ENCODE results near the gene HOXB8.

The HOXB8 gene

GRCh38 chr17:48615047-48615962 lies at the start of gene HOXB8:
HOXB8 (minus strand) TSS chr17:48615292; CDS start chr17:48614704, 588 bp downstream.
- Histone ChIP-seq H3K36me3 (ENCODE audit: control insufficient read depth, insufficient read depth, low read length) (no peaks in the 10 kb centered on the region), H3K27me3 (ENCODE audit: control insufficient read depth, insufficient read depth, low read length) (peaks cover 98% of the 10 kb centered on the region), H3K9ac (ENCODE audit: low read length) (no peak within 1 kb of the TSS), H3K4me1 (ENCODE audit: control insufficient read depth, insufficient read depth, low read length) (peaks cover 12% of the 10 kb centered on the region), H3K4me3 (ENCODE audit: low read length) (no peak within 1 kb of the TSS), H3K9me3 (ENCODE audit: control insufficient read depth, low read length) (no peaks in the 10 kb centered on the region)

GRCh38 chr17:48663134-48663924 lies 48.2 kb upstream of the HOXB8 start:
- Histone ChIP-seq H3K9me3 (ENCODE audit: control insufficient read depth, low read length) (no peaks in the 10 kb centered on the region), H3K27me3 (ENCODE audit: control insufficient read depth, insufficient read depth, low read length) (peaks cover 19% of the 10 kb centered on the region), H3K36me3 (ENCODE audit: control insufficient read depth, insufficient read depth, low read length) (no peaks in the 10 kb centered on the region), H3K4me3 (ENCODE audit: low read length) (no peak overlapping the region), H3K9ac (ENCODE audit: low read length) (no peak overlapping the region), H3K4me1 (ENCODE audit: control insufficient read depth, insufficient read depth, low read length) (no peaks in the 10 kb centered on the region)

- no peak overlapping the region for H3K9ac ChIP-seq (ENCODE audit: low read length)
- no peaks in the 10 kb centered on the region for H3K4me1 ChIP-seq (ENCODE audit: control insufficient read depth, insufficient read depth, low read length)
- peaks cover 10% of the 10 kb centered on the region for H3K27me3 ChIP-seq (ENCODE audit: control insufficient read depth, insufficient read depth, low read length)
- no peaks in the 10 kb centered on the region for H3K36me3 ChIP-seq (ENCODE audit: control insufficient read depth, insufficient read depth, low read length)
- H3K4me3 ChIP-seq (ENCODE audit: low read length): no peak overlapping the region
- no peaks in the 10 kb centered on the region for H3K9me3 ChIP-seq (ENCODE audit: control insufficient read depth, low read length)
Measured at GRCh38 chr17:48655913-48656312, 40.8 kb upstream of the HOXB8 start.

GRCh38 chr17:48649741-48650140 lies 34.6 kb upstream of the HOXB8 start:
- H3K9ac ChIP-seq (ENCODE audit: low read length): no peak overlapping the region
- peaks cover 7% of the 10 kb centered on the region for H3K4me1 ChIP-seq (ENCODE audit: control insufficient read depth, insufficient read depth, low read length)
- H3K36me3 ChIP-seq (ENCODE audit: control insufficient read depth, insufficient read depth, low read length): no peaks in the 10 kb centered on the region
- no peak overlapping the region for H3K4me3 ChIP-seq (ENCODE audit: low read length)
- peaks cover 44% of the 10 kb centered on the region for H3K27me3 ChIP-seq (ENCODE audit: control insufficient read depth, insufficient read depth, low read length)
- no peaks in the 10 kb centered on the region for H3K9me3 ChIP-seq (ENCODE audit: control insufficient read depth, low read length)

GRCh38 chr17:48647963-48648245 lies 32.8 kb upstream of the HOXB8 start:
- no peak overlapping the region for H3K4me3 ChIP-seq (ENCODE audit: low read length)

GRCh38 chr17:48647103-48647962 lies 32.2 kb upstream of the HOXB8 start:
- H3K9me3 ChIP-seq (ENCODE audit: control insufficient read depth, low read length): no peaks in the 10 kb centered on the region
- H3K36me3 ChIP-seq (ENCODE audit: control insufficient read depth, insufficient read depth, low read length): no peaks in the 10 kb centered on the region
- peaks cover 7% of the 10 kb centered on the region for H3K4me1 ChIP-seq (ENCODE audit: control insufficient read depth, insufficient read depth, low read length)
- peaks cover 68% of the 10 kb centered on the region for H3K27me3 ChIP-seq (ENCODE audit: control insufficient read depth, insufficient read depth, low read length)
- H3K4me3 ChIP-seq (ENCODE audit: low read length): no peak overlapping the region
- no peak overlapping the region for H3K9ac ChIP-seq (ENCODE audit: low read length)

More at GRCh38 chr17:48647963-48648245, 32.8 kb upstream of the HOXB8 start:
- H3K9me3 ChIP-seq (ENCODE audit: control insufficient read depth, low read length): no peaks in the 10 kb centered on the region
- H3K4me1 ChIP-seq (ENCODE audit: control insufficient read depth, insufficient read depth, low read length): peaks cover 7% of the 10 kb centered on the region
- H3K36me3 ChIP-seq (ENCODE audit: control insufficient read depth, insufficient read depth, low read length): no peaks in the 10 kb centered on the region
- no peak overlapping the region for H3K9ac ChIP-seq (ENCODE audit: low read length)
- peaks cover 62% of the 10 kb centered on the region for H3K27me3 ChIP-seq (ENCODE audit: control insufficient read depth, insufficient read depth, low read length)

GRCh38 chr17:48646183-48647102 lies 31.4 kb upstream of the HOXB8 start:
- Histone ChIP-seq H3K27me3 (ENCODE audit: control insufficient read depth, insufficient read depth, low read length) (peaks cover 77% of the 10 kb centered on the region), H3K4me3 (ENCODE audit: low read length) (no peak overlapping the region), H3K9ac (ENCODE audit: low read length) (no peak overlapping the region)

GRCh38 chr17:48645639-48646182 lies 30.6 kb upstream of the HOXB8 start:
- Histone ChIP-seq H3K36me3 (ENCODE audit: control insufficient read depth, insufficient read depth, low read length) (no peaks in the 10 kb centered on the region), H3K9ac (ENCODE audit: low read length) (no peak overlapping the region), H3K4me1 (ENCODE audit: control insufficient read depth, insufficient read depth, low read length) (peaks cover 7% of the 10 kb centered on the region), H3K27me3 (ENCODE audit: control insufficient read depth, insufficient read depth, low read length) (peaks cover 84% of the 10 kb centered on the region), H3K4me3 (ENCODE audit: low read length) (no peak overlapping the region), H3K9me3 (ENCODE audit: control insufficient read depth, low read length) (no peaks in the 10 kb centered on the region)

More at GRCh38 chr17:48646183-48647102, 31.4 kb upstream of the HOXB8 start:
- Histone ChIP-seq H3K4me1 (ENCODE audit: control insufficient read depth, insufficient read depth, low read length) (peaks cover 7% of the 10 kb centered on the region), H3K9me3 (ENCODE audit: control insufficient read depth, low read length) (no peaks in the 10 kb centered on the region), H3K36me3 (ENCODE audit: control insufficient read depth, insufficient read depth, low read length) (no peaks in the 10 kb centered on the region)

GRCh38 chr17:48644910-48645557 lies 29.9 kb upstream of the HOXB8 start:
- H3K4me1 ChIP-seq (ENCODE audit: control insufficient read depth, insufficient read depth, low read length): peaks cover 7% of the 10 kb centered on the region
- peaks cover 87% of the 10 kb centered on the region for H3K27me3 ChIP-seq (ENCODE audit: control insufficient read depth, insufficient read depth, low read length)
- H3K9ac ChIP-seq (ENCODE audit: low read length): no peak overlapping the region
- H3K4me3 ChIP-seq (ENCODE audit: low read length): no peak overlapping the region
- no peaks in the 10 kb centered on the region for H3K9me3 ChIP-seq (ENCODE audit: control insufficient read depth, low read length)
- no peaks in the 10 kb centered on the region for H3K36me3 ChIP-seq (ENCODE audit: control insufficient read depth, insufficient read depth, low read length)

- Histone ChIP-seq H3K27me3 (ENCODE audit: control insufficient read depth, insufficient read depth, low read length) (peaks cover 92% of the 10 kb centered on the region), H3K4me3 (ENCODE audit: low read length) (no peak overlapping the region), H3K9ac (ENCODE audit: low read length) (no peak overlapping the region), H3K9me3 (ENCODE audit: control insufficient read depth, low read length) (no peaks in the 10 kb centered on the region), H3K36me3 (ENCODE audit: control insufficient read depth, insufficient read depth, low read length) (no peaks in the 10 kb centered on the region), H3K4me1 (ENCODE audit: control insufficient read depth, insufficient read depth, low read length) (peaks cover 7% of the 10 kb centered on the region)
Measured at GRCh38 chr17:48644159-48644558, 29.1 kb upstream of the HOXB8 start.
